HepG2 (cell line): ENCODE measurements around the gene SBK3. TPM values are rescaled to one million over a fixed set of nuclear protein-coding genes. Genes with fewer than 3 reads are reported as not detected.

Experiments used
- ATAC-seq: fragments of 200-7000 bp; cut with Tn5 transposase; 3 replicates; pipeline ENCODE4 v1.9.1; 2020; ENCODE audit warnings: mild to moderate bottlenecking, moderate library complexity
- BruUV-seq: library from RNA; stranded (reverse); fragments of 400-500 nt; replicated peaks from 2 replicates; lab custom pipeline; 2021; lab: Mats Ljungman, UMichigan
- CTCF ChIA-PET: fragments of 300-600 bp; formaldehyde crosslinking; extraction: SDS; loops from one replicate; lab custom pipeline; 2021; ENCODE audit warnings: low total read pairs, inconsistent platforms, low intra/inter-chr PET ratio; lab: Yijun Ruan, JAX
- POLR2A ChIA-PET: fragments of 350-600 bp; sonication (Branson Sonifier 250); formaldehyde crosslinking; loops from one replicate; lab custom pipeline; 2020; ENCODE audit warnings: antibody characterized with exemption, inconsistent platforms; lab: Yijun Ruan, JAX
- DNase-seq: peaks from one replicate; pipeline ENCODE4 v3.0.0-alpha.2; 2015; ENCODE audit warnings: low spot score
- FAIRE-seq: peaks from 3 replicates; lab custom pipeline; 2011; peaks lifted over from hg19 to GRCh38; lab: Jason Lieb, UNC
- H2AFZ ChIP-seq: one replicate; pipeline ENCODE4 v1.6.1; 2011; ENCODE audit warnings: low read length, inconsistent platforms
- H3K27ac ChIP-seq: fragments of 300-600 bp; 3 replicates; pipeline ENCODE4 v1.8.0; 2011; ENCODE audit warnings: mixed run types, mild to moderate bottlenecking, mixed read lengths, low read length, inconsistent platforms; ENCODE audit not compliant: insufficient read depth; ENCODE audit errors: extremely low read length
- H3K27me3 ChIP-seq, 2 experiments: fragments of 200-600 bp in 1 of 2; 2 replicates in 1 of 2; 3 replicates in 1 of 2; pipeline versions ENCODE4 v1.6.0 to v1.8.0; 2011; ENCODE audit warnings: low read length in 2 of 2, mild to moderate bottlenecking in 2 of 2, moderate library complexity in 2 of 2, inconsistent platforms in 1 of 2; ENCODE audit not compliant: insufficient read depth in 2 of 2, control insufficient read depth in 1 of 2
- H3K36me3 ChIP-seq, 2 experiments: fragments of 200-600 bp in 1 of 2; replicated peaks in 1 of 2; 2 replicates in 1 of 2; 3 replicates in 1 of 2; pipeline versions ENCODE4 v1.5.1 to v1.8.0; 2011; ENCODE audit warnings: low read length in 2 of 2, inconsistent platforms in 1 of 2; ENCODE audit not compliant: insufficient read depth in 2 of 2, control insufficient read depth in 1 of 2
- H3K4me1 ChIP-seq: 2 replicates; pipeline ENCODE4 v1.5.1; 2012; ENCODE audit warnings: low read length, inconsistent platforms; ENCODE audit not compliant: insufficient read depth
- H3K4me2 ChIP-seq: 2 replicates; pipeline ENCODE4 v1.6.0; 2011; ENCODE audit warnings: low read depth, low read length, inconsistent platforms
- H3K4me3 ChIP-seq, 3 experiments: fragments of 200-600 bp in 1 of 3; sonication (generic), shearing (Covaris generic) in 1 of 3; replicated peaks in 1 of 3; 2 replicates each; pipeline ENCODE4 v1.5.1; 2011 to 2016; ENCODE audit warnings: low read length in 3 of 3, inconsistent platforms in 2 of 3, low read depth in 2 of 3, mild to moderate bottlenecking in 2 of 3, control low read depth in 1 of 3, mixed read lengths in 1 of 3; ENCODE audit not compliant: insufficient read depth in 1 of 3
- H3K79me2 ChIP-seq: one replicate; pipeline ENCODE4 v1.6.1; 2011; ENCODE audit warnings: low read length, inconsistent platforms; ENCODE audit not compliant: insufficient read depth
- H3K9ac ChIP-seq: 2 replicates; pipeline ENCODE4 v1.6.0; 2011; ENCODE audit warnings: mild to moderate bottlenecking, low read depth, low read length, inconsistent platforms; ENCODE audit not compliant: insufficient read depth
- H3K9me3 ChIP-seq: 2 replicates; pipeline ENCODE4 v1.5.1; 2012; ENCODE audit warnings: mild to moderate bottlenecking, low read length
- H4K20me1 ChIP-seq: 2 replicates; pipeline ENCODE4 v1.6.0; 2011; ENCODE audit warnings: inconsistent platforms, mild to moderate bottlenecking, low read length, moderate library complexity; ENCODE audit not compliant: insufficient read depth
- ARNT ChIP-seq: fragments of 450-650 bp; IDR thresholded peaks from 2 replicates; pipeline ENCODE4 v1.6.1; 2017
- ESRRA ChIP-seq: sonication (generic); formaldehyde crosslinking; IDR thresholded peaks from 2 replicates; pipeline ENCODE4 v1.5.1; 2020; ENCODE audit warnings: mild to moderate bottlenecking, low read depth, missing genetic modification reagents
- KDM5A ChIP-seq: fragments of 200-600 bp; sonication (generic); IDR thresholded peaks from 2 replicates; pipeline ENCODE4 v1.7.0; 2018; ENCODE audit warnings: antibody characterized with exemption, mild to moderate bottlenecking, low read length, borderline replicate concordance
- MED8 ChIP-seq: sonication (generic); formaldehyde crosslinking; IDR thresholded peaks from 2 replicates; pipeline ENCODE4 v1.8.1; 2023; ENCODE audit warnings: mild to moderate bottlenecking, missing genetic modification reagents; ENCODE audit not compliant: insufficient replicate concordance
- NAIF1 ChIP-seq: sonication (generic); formaldehyde crosslinking; IDR thresholded peaks from 2 replicates; pipeline ENCODE4 v1.5.0; 2020; ENCODE audit warnings: mild to moderate bottlenecking, missing genetic modification reagents, borderline replicate concordance
- ZMYM2 ChIP-seq: sonication (generic); formaldehyde crosslinking; IDR thresholded peaks from 2 replicates; pipeline ENCODE4 v1.8.0; 2022; ENCODE audit warnings: mild to moderate bottlenecking, missing genetic modification reagents
- ZNF124 ChIP-seq: sonication (generic); formaldehyde crosslinking; IDR thresholded peaks from 2 replicates; pipeline ENCODE4 v1.4.0; 2020; ENCODE audit warnings: missing genetic modification reagents
- ZNF180 ChIP-seq: sonication (generic); formaldehyde crosslinking; IDR thresholded peaks from 2 replicates; pipeline ENCODE4 v1.4.0; 2020; ENCODE audit warnings: low read depth, missing genetic modification reagents, borderline replicate concordance
- ZNF30 ChIP-seq: sonication (generic); formaldehyde crosslinking; IDR thresholded peaks from 2 replicates; pipeline ENCODE4 v1.5.0; 2020; ENCODE audit warnings: mild to moderate bottlenecking, missing genetic modification reagents
- ZNF629 ChIP-seq: sonication (generic); formaldehyde crosslinking; conservative IDR thresholded peaks from 2 replicates; pipeline ENCODE4 v1.5.0; 2020; ENCODE audit warnings: missing genetic modification reagents
- ZNF878 ChIP-seq: sonication (generic); formaldehyde crosslinking; IDR thresholded peaks from 2 replicates; pipeline ENCODE4 v1.8.1; 2023; ENCODE audit warnings: mild to moderate bottlenecking, missing genetic modification reagents, moderate library complexity
- WGBS: methylation state at CpG from one replicate; pipeline ENCODE4 v1.1.6; 2017; ENCODE audit warnings: low lambda C conversion rate; 5-methylcytosine and 5-hydroxymethylcytosine counted together
- in situ Hi-C: cut with HindIII; loops from 2 replicates; pipeline ENCODE4 v1.10.0; 2017; ENCODE audit warnings: low pct_unique_long_range_greater_than_20kb; ENCODE audit not compliant: extremely low pct_ligation_motif_present
- intact Hi-C: fragments of 100-400 bp; cut with micrococcal nuclease; formaldehyde crosslinking; loops from one replicate; pipeline ENCODE4 v1.10.0; 2022; ENCODE audit not compliant: unreplicated experiment
- polyA plus RNA-seq, 8 experiments: library from polyadenylated mRNA; depleted of rRNA in 3 of 8; stranded (reverse) in 7 of 8; unstranded in 1 of 8; fragments of >200 nt; fragmentation: Illumina TruSeq in 4 of 8; extraction: Trizol in 4 of 8; gene quantifications; 2 replicates each; pipeline versions ENCODE4 v1.2.1 to v1.2.3, GENCODE V29; 2011 to 2016; ENCODE audit warnings: low read depth in 4 of 8, missing spikeins in 1 of 8, mixed read lengths in 1 of 8; ENCODE audit not compliant: insufficient read depth in 1 of 8
- total RNA-seq, 5 experiments: library from RNA; depleted of rRNA; stranded (reverse); fragments of >200 nt; fragmentation: Illumina TruSeq; extraction: Trizol; gene quantifications; 2 replicates each; pipeline ENCODE4 v1.2.3, GENCODE V29; 2016; ENCODE audit warnings: low read depth in 1 of 5
- TF ChIP-seq, protein P1 (sequence below): sonication (generic); formaldehyde crosslinking; IDR thresholded peaks from 2 replicates; pipeline ENCODE4 v1.9.0; 2021; ENCODE audit warnings: missing genetic modification reagents, borderline replicate concordance
- TF ChIP-seq, protein P2 (sequence below): sonication (generic); formaldehyde crosslinking; IDR thresholded peaks from 2 replicates; pipeline ENCODE4 v1.4.0; 2020; ENCODE audit warnings: missing genetic modification reagents, borderline replicate concordance

Gene SBK3
- total and polyA plus RNA-seq, 2 of the 13 experiments (the other 11 are each of a cell fraction or from before 2014, with no cell fraction given) = 0.66 to 0.77 TPM

GRCh38 chr19:55504981-55505380 is 40.4 kb downstream of the SBK3 start:
- in situ Hi-C loops = no loop called here
- DNase-seq (no peak), ATAC-seq (no peak), FAIRE-seq (no peak)
- H3K79me2 ChIP-seq = no peaks in the 10 kb centered on the region
- H2AFZ ChIP-seq = no peak overlapping the region
- TF ChIP-seq ARNT (no peak), ESRRA (CRISPR knock-in tag) (no peak), MED8 (CRISPR knock-in tag) (no peak), ZNF30 (no peak), ZNF124 (CRISPR knock-in tag) (no peak), ZNF180 (CRISPR knock-in tag) (no peak), KDM5A (no peak), ZMYM2 (CRISPR knock-in tag) (no peak), NAIF1 (CRISPR knock-in tag) (no peak), ZNF878 (CRISPR knock-in tag) (no peak), ZNF629 (CRISPR knock-in tag) (no peak)
- TF ChIP-seq, protein P1, sequence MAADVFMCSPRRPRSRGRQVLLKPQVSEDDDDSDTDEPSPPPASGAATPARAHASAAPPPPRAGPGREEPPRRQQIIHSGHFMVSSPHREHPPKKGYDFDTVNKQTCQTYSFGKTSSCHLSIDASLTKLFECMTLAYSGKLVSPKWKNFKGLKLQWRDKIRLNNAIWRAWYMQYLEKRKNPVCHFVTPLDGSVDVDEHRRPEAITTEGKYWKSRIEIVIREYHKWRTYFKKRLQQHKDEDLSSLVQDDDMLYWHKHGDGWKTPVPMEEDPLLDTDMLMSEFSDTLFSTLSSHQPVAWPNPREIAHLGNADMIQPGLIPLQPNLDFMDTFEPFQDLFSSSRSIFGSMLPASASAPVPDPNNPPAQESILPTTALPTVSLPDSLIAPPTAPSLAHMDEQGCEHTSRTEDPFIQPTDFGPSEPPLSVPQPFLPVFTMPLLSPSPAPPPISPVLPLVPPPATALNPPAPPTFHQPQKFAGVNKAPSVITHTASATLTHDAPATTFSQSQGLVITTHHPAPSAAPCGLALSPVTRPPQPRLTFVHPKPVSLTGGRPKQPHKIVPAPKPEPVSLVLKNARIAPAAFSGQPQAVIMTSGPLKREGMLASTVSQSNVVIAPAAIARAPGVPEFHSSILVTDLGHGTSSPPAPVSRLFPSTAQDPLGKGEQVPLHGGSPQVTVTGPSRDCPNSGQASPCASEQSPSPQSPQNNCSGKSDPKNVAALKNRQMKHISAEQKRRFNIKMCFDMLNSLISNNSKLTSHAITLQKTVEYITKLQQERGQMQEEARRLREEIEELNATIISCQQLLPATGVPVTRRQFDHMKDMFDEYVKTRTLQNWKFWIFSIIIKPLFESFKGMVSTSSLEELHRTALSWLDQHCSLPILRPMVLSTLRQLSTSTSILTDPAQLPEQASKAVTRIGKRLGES (CRISPR knock-in tag) = no peak
- TF ChIP-seq, protein P2, sequence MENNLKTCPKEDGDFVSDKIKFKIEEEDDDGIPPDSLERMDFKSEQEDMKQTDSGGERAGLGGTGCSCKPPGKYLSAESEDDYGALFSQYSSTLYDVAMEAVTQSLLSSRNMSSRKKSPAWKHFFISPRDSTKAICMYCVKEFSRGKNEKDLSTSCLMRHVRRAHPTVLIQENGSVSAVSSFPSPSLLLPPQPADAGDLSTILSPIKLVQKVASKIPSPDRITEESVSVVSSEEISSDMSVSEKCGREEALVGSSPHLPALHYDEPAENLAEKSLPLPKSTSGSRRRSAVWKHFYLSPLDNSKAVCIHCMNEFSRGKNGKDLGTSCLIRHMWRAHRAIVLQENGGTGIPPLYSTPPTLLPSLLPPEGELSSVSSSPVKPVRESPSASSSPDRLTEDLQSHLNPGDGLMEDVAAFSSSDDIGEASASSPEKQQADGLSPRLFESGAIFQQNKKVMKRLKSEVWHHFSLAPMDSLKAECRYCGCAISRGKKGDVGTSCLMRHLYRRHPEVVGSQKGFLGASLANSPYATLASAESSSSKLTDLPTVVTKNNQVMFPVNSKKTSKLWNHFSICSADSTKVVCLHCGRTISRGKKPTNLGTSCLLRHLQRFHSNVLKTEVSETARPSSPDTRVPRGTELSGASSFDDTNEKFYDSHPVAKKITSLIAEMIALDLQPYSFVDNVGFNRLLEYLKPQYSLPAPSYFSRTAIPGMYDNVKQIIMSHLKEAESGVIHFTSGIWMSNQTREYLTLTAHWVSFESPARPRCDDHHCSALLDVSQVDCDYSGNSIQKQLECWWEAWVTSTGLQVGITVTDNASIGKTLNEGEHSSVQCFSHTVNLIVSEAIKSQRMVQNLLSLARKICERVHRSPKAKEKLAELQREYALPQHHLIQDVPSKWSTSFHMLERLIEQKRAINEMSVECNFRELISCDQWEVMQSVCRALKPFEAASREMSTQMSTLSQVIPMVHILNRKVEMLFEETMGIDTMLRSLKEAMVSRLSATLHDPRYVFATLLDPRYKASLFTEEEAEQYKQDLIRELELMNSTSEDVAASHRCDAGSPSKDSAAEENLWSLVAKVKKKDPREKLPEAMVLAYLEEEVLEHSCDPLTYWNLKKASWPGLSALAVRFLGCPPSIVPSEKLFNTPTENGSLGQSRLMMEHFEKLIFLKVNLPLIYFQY (CRISPR knock-in tag) = no peak
- H3K27me3 ChIP-seq = peaks cover 1 to 29% of the 10 kb centered on the region in 2 experiments; a peak in 4 of 5 replicates
- intact Hi-C loops = no loop called here
- H3K4me3 ChIP-seq = no peak overlapping the region
- no TSS peak for BruUV-seq
- ChIA-PET POLR2A (interaction anchor here (0.9 to 1.9 kb wide), 3 partner anchors 11 to 97 kb away, joined by 3 to 10 read pairs (median 5); partner anchors contain the start of genes FIZ1 and ZNF524), CTCF (interaction anchor here (2.0 kb wide), 1 partner anchor 37 kb away, joined by 24 read pairs; no protein-coding TSS in a partner anchor)
- no peaks in the 10 kb centered on the region for H3K36me3 ChIP-seq
- H3K27ac ChIP-seq = no peak overlapping the region
- WGBS = 27% methylated on average over 11 of the region's 11 CpGs
- no peaks in the 10 kb centered on the region for H4K20me1 ChIP-seq
- no peak overlapping the region for H3K4me2 ChIP-seq
- H3K9me3 ChIP-seq = no peaks in the 10 kb centered on the region
- H3K9ac ChIP-seq = no peak overlapping the region
- H3K4me1 ChIP-seq = peaks cover 20% of the 10 kb centered on the region
